NCI-H2227 (cell line): ENCODE results near the gene BAIAP2.

ENCODE experiments used
- DNase-seq: peaks from one replicate; lab custom pipeline; 2025; ENCODE audit not compliant: unreplicated experiment; lab: John Stamatoyannopoulos, UW

Gene BAIAP2

GRCh38 chr17:81036197-81036941 is 1.4 kb downstream of the BAIAP2 start:
- peak; percentile 29 for DNase-seq

- DNase-seq = peak; percentile 18
Observed at GRCh38 chr17:81037026-81037797, 2.3 kb downstream of the BAIAP2 start.

- peak; percentile 38 for DNase-seq
Observed at GRCh38 chr17:81037798-81038733, 3.1 kb downstream of the BAIAP2 start.

- DNase-seq = no peak
Observed at GRCh38 chr17:81039096-81039495, 4.1 kb downstream of the BAIAP2 start.

- peak; percentile 81 for DNase-seq
Observed at GRCh38 chr17:81039854-81040758, 5.2 kb downstream of the BAIAP2 start.

GRCh38 chr17:81040791-81041337 is 5.9 kb downstream of the BAIAP2 start:
- DNase-seq = peak; percentile 17

GRCh38 chr17:81042606-81043005 is 7.7 kb downstream of the BAIAP2 start:
- DNase-seq = no peak

- no peak for DNase-seq
Observed at GRCh38 chr17:81043319-81043724, 8.4 kb downstream of the BAIAP2 start.

GRCh38 chr17:81043725-81044427 is 8.9 kb downstream of the BAIAP2 start:
- no peak for DNase-seq

GRCh38 chr17:81044428-81044763 is 9.4 kb downstream of the BAIAP2 start:
- no peak for DNase-seq

- DNase-seq = peak; percentile 44
Observed at GRCh38 chr17:81044764-81045589, 10.0 kb downstream of the BAIAP2 start.

GRCh38 chr17:81045590-81046095 is 10.7 kb downstream of the BAIAP2 start:
- no peak for DNase-seq

- DNase-seq = no peak
Observed at GRCh38 chr17:81046132-81046769, 11.3 kb downstream of the BAIAP2 start.

- no peak for DNase-seq
Observed at GRCh38 chr17:81046770-81047359, 11.9 kb downstream of the BAIAP2 start.

- DNase-seq = no peak
Observed at GRCh38 chr17:81048827-81049371, 13.9 kb downstream of the BAIAP2 start.

- no peak for DNase-seq
Observed at GRCh38 chr17:81049372-81049911, 14.5 kb downstream of the BAIAP2 start.

- DNase-seq = no peak
Observed at GRCh38 chr17:81049973-81050551, 15.1 kb downstream of the BAIAP2 start.
